GM12878 (cell line): ENCODE data around the gene PRX.

Source experiments
- CBFB ChIP-seq: IDR thresholded peaks from 2 replicates; pipeline ENCODE4 v1.6.1; 2016; ENCODE audit warnings: antibody characterized with exemption, low read depth
- CHD2 ChIP-seq: IDR thresholded peaks from 2 replicates; pipeline ENCODE4 v1.6.1; 2011; ENCODE audit warnings: low read depth, low read length, improper control_type of control experiment, borderline replicate concordance
- CTCF ChIP-seq, 3 experiments: IDR thresholded peaks in 2 of 3; conservative IDR thresholded peaks in 1 of 3; 2 replicates each; pipeline ENCODE4 v1.5.1; 2011; ENCODE audit warnings: low read depth in 3 of 3, low read length in 3 of 3, mild to moderate bottlenecking in 3 of 3, control low read depth in 2 of 3, moderate library complexity in 2 of 3, inconsistent platforms in 1 of 3, mixed read lengths in 1 of 3; ENCODE audit not compliant: control insufficient read depth in 2 of 3, insufficient read depth in 1 of 3; ENCODE audit errors: extremely low read depth in 1 of 3
- DPF2 ChIP-seq: fragments of 450-650 bp; IDR thresholded peaks from 2 replicates; pipeline ENCODE4 v1.6.1; 2017; ENCODE audit warnings: mild to moderate bottlenecking
- HDGF ChIP-seq: fragments of 450-650 bp; IDR thresholded peaks from 2 replicates; pipeline ENCODE4 v1.6.1; 2016; ENCODE audit warnings: antibody characterized with exemption
- MTA2 ChIP-seq: fragments of 450-650 bp; IDR thresholded peaks from 2 replicates; pipeline ENCODE4 v1.6.1; 2016; ENCODE audit warnings: low read depth, mild to moderate bottlenecking, moderate library complexity
- PKNOX1 ChIP-seq: fragments of 450-650 bp; IDR thresholded peaks from 2 replicates; pipeline ENCODE4 v1.6.1; 2016; ENCODE audit warnings: mild to moderate bottlenecking
- POLR2A ChIP-seq: IDR thresholded peaks from 2 replicates; pipeline ENCODE4 v1.6.1; 2011; ENCODE audit warnings: low read depth, mild to moderate bottlenecking, low read length
- POLR2AphosphoS5 ChIP-seq: IDR thresholded peaks from 2 replicates; pipeline ENCODE4 v1.6.1; 2011; ENCODE audit warnings: mild to moderate bottlenecking, low read length, inconsistent platforms
- TCF12 ChIP-seq: IDR thresholded peaks from 2 replicates; pipeline ENCODE4 v1.6.1; 2011; ENCODE audit warnings: low read depth, mild to moderate bottlenecking, low read length
- ZNF24 ChIP-seq: fragments of 450-650 bp; IDR thresholded peaks from 2 replicates; pipeline ENCODE4 v1.6.1; 2017; ENCODE audit warnings: antibody characterized with exemption, mild to moderate bottlenecking
- ZZZ3 ChIP-seq: IDR thresholded peaks from 2 replicates; pipeline ENCODE4 v1.6.1; 2011; ENCODE audit warnings: low read depth; ENCODE audit not compliant: control insufficient read depth, insufficient read length

GRCh38 chr19:40438284-40438683 is 25.1 kb upstream of the PRX start:
- TF ChIP-seq CTCF (IDR thresholded peaks at IDR 0.05 in 2 of 3, conservative IDR thresholded peaks at IDR 0.05 in 1 of 3; ENCODE audit: control insufficient read depth in 2 of 3, extremely low read depth in 1 of 3, insufficient read depth in 1 of 3, low read depth in 3 of 3, low read length in 3 of 3) (no peak), POLR2A (no peak), TCF12 (no peak), POLR2AphosphoS5 (no peak), CBFB (no peak), ZNF24 (no peak), MTA2 (no peak), DPF2 (no peak), HDGF (no peak), ZZZ3 (no peak), PKNOX1 (no peak), CHD2 (no peak)
